ENCODE measurements around the gene IL36A. TPM values are rescaled to one million over a fixed set of nuclear protein-coding genes. Genes with fewer than 3 reads are reported as not detected.

The IL36A gene
- total RNA-seq, 1 experiment from 2014 or later = not detected

GRCh38 chr2:113007250-113007649, 2.0 kb downstream of the IL36A start:
- H3K23me2 ChIP-seq (ENCODE audit: insufficient read length, low read depth, low read length, poor library complexity, severe bottlenecking) = no peaks in the 10 kb centered on the region
- no peak overlapping the region for H4K91ac ChIP-seq (ENCODE audit: insufficient read length, low read depth, low read length)
- no peak overlapping the region for H3K4me3 Mint-ChIP-seq
- H3K4me1 ChIP-seq (ENCODE audit: insufficient read depth, low read length) = no peaks in the 10 kb centered on the region
- H2BK15ac ChIP-seq (ENCODE audit: low read depth, low read length) = no peak overlapping the region
- no CpG with 5 or more reads among the region's 1 CpG for WGBS (ENCODE audit: extremely low coverage, insufficient read length, low lambda C conversion rate)
- H2BK120ac ChIP-seq (ENCODE audit: low read depth, low read length, poor library complexity, severe bottlenecking) = no peak overlapping the region
- H2BK20ac ChIP-seq (ENCODE audit: low read depth, low read length, poor library complexity, severe bottlenecking) = no peak overlapping the region
- no peak overlapping the region for H3K14ac ChIP-seq (ENCODE audit: insufficient read depth, low read length)
- no peaks in the 10 kb centered on the region for H3K36me3 Mint-ChIP-seq (ENCODE audit: insufficient read depth in 1 of 3, low read depth in 3 of 3)
- no peak overlapping the region for H4K8ac ChIP-seq (replicated peaks; ENCODE audit: insufficient read length, low read depth, low read length)
- no peak overlapping the region for H3K4ac ChIP-seq (ENCODE audit: low read depth, low read length)
- H2AFZ ChIP-seq (ENCODE audit: low read length) = no peak overlapping the region
- H3K79me1 ChIP-seq (ENCODE audit: insufficient read depth, low read depth, low read length, poor library complexity, severe bottlenecking) = no peaks in the 10 kb centered on the region
- H3K9me3 ChIP-seq (ENCODE audit: control insufficient read depth, low read depth, low read length) = no peaks in the 10 kb centered on the region
- no peak overlapping the region for H4K5ac ChIP-seq (ENCODE audit: insufficient read length, low read depth, low read length)
- H3K4me1 Mint-ChIP-seq = no peaks in the 10 kb centered on the region
- H3K23ac ChIP-seq (ENCODE audit: insufficient read length, low read depth, low read length) = no peak overlapping the region
- H3K9me3 Mint-ChIP-seq = peaks cover 4 to 60% of the 10 kb centered on the region in 2 experiments
- no peak overlapping the region for H3K4me2 ChIP-seq (ENCODE audit: insufficient read depth, insufficient read length, low read length)
- no peak overlapping the region for H2AK5ac ChIP-seq (ENCODE audit: insufficient read length, low read length)
- H2BK12ac ChIP-seq (ENCODE audit: insufficient read length, low read depth, low read length) = no peak overlapping the region
- H2BK5ac ChIP-seq (ENCODE audit: insufficient read length, low read length) = no peak overlapping the region
- H3K79me2 ChIP-seq (ENCODE audit: insufficient read depth, low read length) = no peaks in the 10 kb centered on the region
- H3K18ac ChIP-seq (ENCODE audit: insufficient read length, low read depth, low read length) = no peak overlapping the region
- peaks cover 29% of the 10 kb centered on the region for H3K27me3 Mint-ChIP-seq (ENCODE audit: low read depth)
- DNase-seq = no peak
- H3K27me3 ChIP-seq (ENCODE audit: insufficient read depth, low read length) = no peaks in the 10 kb centered on the region
- H3K27ac ChIP-seq (ENCODE audit: insufficient read length, low read depth, low read length) = no peak overlapping the region
- no peak for TF ChIP-seq CTCF (conservative IDR thresholded peaks at IDR 0.05)
- no peak overlapping the region for H3K27ac Mint-ChIP-seq
- no peak overlapping the region for H3T11ph ChIP-seq (ENCODE audit: low read length)
- H4K20me1 ChIP-seq (ENCODE audit: control insufficient read depth, insufficient read depth, insufficient read length) = no peaks in the 10 kb centered on the region
- no peak overlapping the region for H3K56ac ChIP-seq (ENCODE audit: insufficient read length, low read depth, low read length)
- no peak overlapping the region for H3K9ac ChIP-seq (ENCODE audit: extremely low read depth, insufficient read length, low read length)
